ENCODE results near the gene NAALADL1. TPM values are rescaled to one million over a fixed set of nuclear protein-coding genes. Genes with fewer than 3 reads are reported as not detected.

The NAALADL1 gene
- total and polyA plus RNA-seq, 2 donors = 5.1 to 9.0 TPM

- peak within 1 kb of the TSS; percentile 87 to 89 for H3K27ac ChIP-seq (ENCODE audit: low read depth in 1 of 2, low read length in 1 of 2)
- under 1% methylated on average over 52 of the region's 52 CpGs for WGBS
- peaks cover 11 to 18% of the 10 kb centered on the region in 2 donors for H3K36me3 ChIP-seq (ENCODE audit: control insufficient read depth in 2 of 2, insufficient read depth in 2 of 2, low read length in 1 of 2)
- H3K27me3 ChIP-seq (ENCODE audit: control insufficient read depth in 2 of 2, insufficient read depth in 1 of 2, low read length in 1 of 2) = no peaks in the 10 kb centered on the region
- DNase-seq (ENCODE audit: low read depth in 6 of 9, low spot score in 9 of 9) = peak; percentile 75 to 95 (median 87)
- H3K9me3 ChIP-seq (ENCODE audit: control insufficient read depth in 2 of 2, insufficient read depth in 1 of 2, low read length in 1 of 2) = no peaks in the 10 kb centered on the region
- H3K4me3 ChIP-seq (ENCODE audit: low read length in 2 of 2) = peak within 1 kb of the TSS; percentile 82 to 87
- H3K4me1 ChIP-seq (ENCODE audit: control insufficient read depth in 2 of 2, insufficient read depth in 2 of 2, low read length in 2 of 2) = peaks cover 7 to 18% of the 10 kb centered on the region in 2 donors
These were observed 37.8 kb upstream of the NAALADL1 start, which contains the start of gene VPS51 for GRCh38 chr11:65095974-65096806. VPS51 (plus strand) TSS chr11:65096214; CDS start chr11:65096251, 37 bp downstream.

- no peak overlapping the region for H3K4me3 ChIP-seq (ENCODE audit: low read length in 2 of 2)
- no peaks in the 10 kb centered on the region for H3K27me3 ChIP-seq (ENCODE audit: control insufficient read depth in 2 of 2, insufficient read depth in 1 of 2, low read length in 1 of 2)
- H3K9me3 ChIP-seq (ENCODE audit: control insufficient read depth in 2 of 2, insufficient read depth in 1 of 2, low read length in 1 of 2) = no peaks in the 10 kb centered on the region
- WGBS = 87% methylated on average over 22 of the region's 22 CpGs
- H3K4me1 ChIP-seq (ENCODE audit: control insufficient read depth in 2 of 2, insufficient read depth in 2 of 2, low read length in 2 of 2) = peaks cover 7 to 18% of the 10 kb centered on the region in 2 donors
- H3K36me3 ChIP-seq (ENCODE audit: control insufficient read depth in 2 of 2, insufficient read depth in 2 of 2, low read length in 1 of 2) = peaks cover 11 to 15% of the 10 kb centered on the region in 2 donors
- no peak overlapping the region for H3K27ac ChIP-seq (ENCODE audit: low read depth in 1 of 2, low read length in 1 of 2)
- no peak for DNase-seq (ENCODE audit: low read depth in 6 of 9, low spot score in 9 of 9)
These were observed 37.1 kb upstream of the NAALADL1 start for GRCh38 chr11:65095427-65095826.

GRCh38 chr11:65090628-65091027, 32.3 kb upstream of the NAALADL1 start:
- no peak overlapping the region for H3K4me3 ChIP-seq (ENCODE audit: low read length in 2 of 2)
- H3K27me3 ChIP-seq (ENCODE audit: control insufficient read depth in 2 of 2, insufficient read depth in 1 of 2, low read length in 1 of 2) = no peaks in the 10 kb centered on the region
- peaks cover 0 to 2% of the 10 kb centered on the region in 2 donors for H3K4me1 ChIP-seq (ENCODE audit: control insufficient read depth in 2 of 2, insufficient read depth in 2 of 2, low read length in 2 of 2)
- H3K36me3 ChIP-seq (ENCODE audit: control insufficient read depth in 2 of 2, insufficient read depth in 2 of 2, low read length in 1 of 2) = peaks cover 37 to 38% of the 10 kb centered on the region in 2 donors
- no peak for DNase-seq (ENCODE audit: low read depth in 6 of 9, low spot score in 9 of 9)
- H3K27ac ChIP-seq (ENCODE audit: low read depth in 1 of 2, low read length in 1 of 2) = no peak overlapping the region
- 97% methylated on average over 4 of the region's 4 CpGs for WGBS
- H3K9me3 ChIP-seq (ENCODE audit: control insufficient read depth in 2 of 2, insufficient read depth in 1 of 2, low read length in 1 of 2) = peaks cover 0 to 2% of the 10 kb centered on the region in 2 donors

DNA sequence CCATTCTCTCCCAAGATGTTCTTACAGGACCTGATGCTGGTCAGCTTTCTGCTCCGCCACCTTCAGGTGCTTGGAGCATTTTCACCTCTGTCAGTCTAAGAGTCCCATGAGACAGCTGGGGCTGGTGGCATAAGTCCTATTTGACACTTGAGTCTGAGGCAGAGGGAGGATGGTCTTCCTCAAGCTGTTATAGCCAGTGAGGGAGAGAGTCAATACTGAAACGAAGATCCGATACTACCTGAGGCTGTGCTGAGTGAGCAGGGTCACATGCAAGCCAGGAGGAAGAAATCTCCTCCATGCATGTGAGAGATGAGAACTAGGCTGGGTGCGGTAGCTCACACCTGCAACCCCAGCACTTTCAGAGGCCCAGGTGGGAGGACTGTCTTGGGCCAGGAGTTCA, 31.3 kb upstream of the NAALADL1 start:
- H3K27ac ChIP-seq (ENCODE audit: low read depth in 1 of 2, low read length in 1 of 2) = no peak overlapping the region
- H3K27me3 ChIP-seq (ENCODE audit: control insufficient read depth in 2 of 2, insufficient read depth in 1 of 2, low read length in 1 of 2) = no peaks in the 10 kb centered on the region
- WGBS = 95% methylated on average over 4 of the region's 4 CpGs
- H3K4me1 ChIP-seq (ENCODE audit: control insufficient read depth in 2 of 2, insufficient read depth in 2 of 2, low read length in 2 of 2) = peaks cover 5 to 9% of the 10 kb centered on the region in 2 donors
- H3K36me3 ChIP-seq (ENCODE audit: control insufficient read depth in 2 of 2, insufficient read depth in 2 of 2, low read length in 1 of 2) = peaks cover 42% of the 10 kb centered on the region in 2 donors
- H3K4me3 ChIP-seq (ENCODE audit: low read length in 2 of 2) = no peak overlapping the region
- no peak for DNase-seq (ENCODE audit: low read depth in 6 of 9, low spot score in 9 of 9)
- H3K9me3 ChIP-seq (ENCODE audit: control insufficient read depth in 2 of 2, insufficient read depth in 1 of 2, low read length in 1 of 2) = peaks cover 0 to 2% of the 10 kb centered on the region in 2 donors

- 98% methylated on average over 15 of the region's 15 CpGs for WGBS
- Histone ChIP-seq H3K9me3 (ENCODE audit: control insufficient read depth in 2 of 2, insufficient read depth in 1 of 2, low read length in 1 of 2) (peaks cover 0 to 2% of the 10 kb centered on the region in 2 donors), H3K27ac (ENCODE audit: low read depth in 1 of 2, low read length in 1 of 2) (no peak overlapping the region), H3K4me3 (ENCODE audit: low read length in 2 of 2) (no peak overlapping the region), H3K36me3 (ENCODE audit: control insufficient read depth in 2 of 2, insufficient read depth in 2 of 2, low read length in 1 of 2) (peaks cover 42 to 44% of the 10 kb centered on the region in 2 donors), H3K4me1 (ENCODE audit: control insufficient read depth in 2 of 2, insufficient read depth in 2 of 2, low read length in 2 of 2) (peaks cover 14 to 20% of the 10 kb centered on the region in 2 donors), H3K27me3 (ENCODE audit: control insufficient read depth in 2 of 2, insufficient read depth in 1 of 2, low read length in 1 of 2) (no peaks in the 10 kb centered on the region)
- no peak for DNase-seq (ENCODE audit: low read depth in 6 of 9, low spot score in 9 of 9)
These were observed 29.5 kb upstream of the NAALADL1 start for GRCh38 chr11:65087827-65088226.

GRCh38 chr11:65087216-65087615, 28.9 kb upstream of the NAALADL1 start:
- 97% methylated on average over 11 of the region's 11 CpGs for WGBS
- Histone ChIP-seq H3K27me3 (ENCODE audit: control insufficient read depth in 2 of 2, insufficient read depth in 1 of 2, low read length in 1 of 2) (no peaks in the 10 kb centered on the region), H3K4me1 (ENCODE audit: control insufficient read depth in 2 of 2, insufficient read depth in 2 of 2, low read length in 2 of 2) (peaks cover 14 to 26% of the 10 kb centered on the region in 2 donors), H3K4me3 (ENCODE audit: low read length in 2 of 2) (no peak overlapping the region), H3K36me3 (ENCODE audit: control insufficient read depth in 2 of 2, insufficient read depth in 2 of 2, low read length in 1 of 2) (peaks cover 42 to 46% of the 10 kb centered on the region in 2 donors), H3K9me3 (ENCODE audit: control insufficient read depth in 2 of 2, insufficient read depth in 1 of 2, low read length in 1 of 2) (peaks cover 0 to 2% of the 10 kb centered on the region in 2 donors), H3K27ac (ENCODE audit: low read depth in 1 of 2, low read length in 1 of 2) (no peak overlapping the region)
- DNase-seq (ENCODE audit: low read depth in 6 of 9, low spot score in 9 of 9) = no peak

DNA sequence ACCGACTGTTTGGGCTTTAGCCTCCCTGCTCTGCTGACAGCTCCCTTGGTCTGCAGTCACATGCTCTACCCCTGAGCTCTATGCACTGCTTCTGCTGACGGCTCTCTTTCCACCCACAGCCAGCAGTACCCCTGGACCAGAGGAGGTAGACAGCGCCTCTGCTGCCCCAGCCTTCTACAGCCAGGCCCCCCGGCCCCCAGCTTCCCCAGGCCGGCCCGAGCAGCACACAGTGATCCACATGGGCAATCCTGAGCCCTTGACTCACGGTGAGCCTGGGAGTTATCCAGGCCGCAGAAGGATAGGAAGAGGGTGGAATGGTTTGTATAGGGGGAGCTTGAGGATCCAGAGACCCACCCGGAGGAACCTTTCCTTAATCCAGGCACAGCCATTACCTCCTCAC, 28.5 kb upstream of the NAALADL1 start:
- no peak overlapping the region for H3K27ac ChIP-seq (ENCODE audit: low read depth in 1 of 2, low read length in 1 of 2)
- H3K36me3 ChIP-seq (ENCODE audit: control insufficient read depth in 2 of 2, insufficient read depth in 2 of 2, low read length in 1 of 2) = peaks cover 42 to 50% of the 10 kb centered on the region in 2 donors
- WGBS = 98% methylated on average over 9 of the region's 9 CpGs
- H3K9me3 ChIP-seq (ENCODE audit: control insufficient read depth in 2 of 2, insufficient read depth in 1 of 2, low read length in 1 of 2) = peaks cover 0 to 2% of the 10 kb centered on the region in 2 donors
- no peak overlapping the region for H3K4me3 ChIP-seq (ENCODE audit: low read length in 2 of 2)
- no peaks in the 10 kb centered on the region for H3K27me3 ChIP-seq (ENCODE audit: control insufficient read depth in 2 of 2, insufficient read depth in 1 of 2, low read length in 1 of 2)
- peaks cover 14 to 30% of the 10 kb centered on the region in 2 donors for H3K4me1 ChIP-seq (ENCODE audit: control insufficient read depth in 2 of 2, insufficient read depth in 2 of 2, low read length in 2 of 2)
- DNase-seq (ENCODE audit: low read depth in 6 of 9, low spot score in 9 of 9) = no peak

DNA sequence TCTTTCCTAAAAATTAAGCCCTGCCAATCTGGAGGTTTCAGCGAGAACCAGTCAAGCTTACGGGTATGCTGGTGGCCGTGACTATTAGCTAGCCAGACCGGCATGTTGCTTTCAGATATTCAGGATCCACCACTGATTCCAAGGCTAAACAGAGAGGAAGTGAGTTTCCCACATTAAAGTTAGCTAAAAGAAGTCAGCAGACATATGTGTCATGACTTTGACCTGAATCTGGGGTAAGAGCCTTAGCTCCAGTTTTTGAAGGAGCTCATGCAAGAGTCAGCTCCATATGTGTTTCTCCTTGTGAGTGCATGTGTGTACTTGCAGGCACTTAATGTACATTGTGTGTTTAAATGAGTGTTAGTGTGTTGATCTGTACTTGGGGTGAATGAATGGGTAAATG, 27.1 kb upstream of the NAALADL1 start:
- Histone ChIP-seq H3K4me1 (ENCODE audit: control insufficient read depth in 2 of 2, insufficient read depth in 2 of 2, low read length in 2 of 2) (peaks cover 14 to 31% of the 10 kb centered on the region in 2 donors), H3K27me3 (ENCODE audit: control insufficient read depth in 2 of 2, insufficient read depth in 1 of 2, low read length in 1 of 2) (no peaks in the 10 kb centered on the region), H3K4me3 (ENCODE audit: low read length in 2 of 2) (no peak overlapping the region), H3K9me3 (ENCODE audit: control insufficient read depth in 2 of 2, insufficient read depth in 1 of 2, low read length in 1 of 2) (peaks cover 0 to 2% of the 10 kb centered on the region in 2 donors), H3K27ac (ENCODE audit: low read depth in 1 of 2, low read length in 1 of 2) (no peak overlapping the region), H3K36me3 (ENCODE audit: control insufficient read depth in 2 of 2, insufficient read depth in 2 of 2, low read length in 1 of 2) (peaks cover 46 to 58% of the 10 kb centered on the region in 2 donors)
- WGBS = 96% methylated on average over 4 of the region's 4 CpGs
- DNase-seq (ENCODE audit: low read depth in 6 of 9, low spot score in 9 of 9) = no peak

DNA sequence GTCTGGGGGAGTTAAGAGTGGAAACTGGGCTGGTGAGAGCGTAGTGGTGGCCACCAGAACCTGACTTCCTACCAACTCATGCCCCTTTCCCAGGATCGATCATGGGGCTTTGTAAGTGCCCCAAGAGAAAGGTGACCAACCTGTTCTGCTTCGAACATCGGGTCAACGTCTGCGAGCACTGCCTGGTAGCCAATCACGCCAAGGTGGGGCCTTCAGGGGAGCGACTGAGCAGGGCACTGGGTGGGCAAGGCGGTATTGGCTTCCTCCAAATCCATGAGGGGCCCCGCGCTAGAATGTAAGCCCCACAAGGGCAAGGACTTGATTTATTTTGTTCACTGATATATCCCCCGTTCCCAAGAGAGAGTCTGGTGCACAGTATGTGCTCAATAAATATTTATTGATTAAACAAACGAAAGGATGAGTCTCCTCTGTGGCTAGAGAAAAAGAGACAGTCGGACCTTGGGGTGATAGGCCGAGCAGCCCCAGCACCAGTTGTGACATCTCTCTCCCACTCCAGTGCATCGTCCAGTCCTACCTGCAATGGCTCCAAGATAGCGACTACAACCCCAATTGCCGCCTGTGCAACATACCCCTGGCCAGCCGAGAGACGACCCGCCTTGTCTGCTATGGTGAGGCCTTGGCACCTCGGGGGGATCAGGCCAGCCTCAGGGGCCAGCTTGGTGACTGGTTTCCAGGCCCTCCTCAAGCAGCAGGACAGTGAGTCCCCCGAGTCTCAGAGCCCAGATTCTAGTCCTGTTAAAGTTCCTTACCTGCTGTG, 26.4 kb upstream of the NAALADL1 start:
- Histone ChIP-seq H3K9me3 (ENCODE audit: control insufficient read depth in 2 of 2, insufficient read depth in 1 of 2, low read length in 1 of 2) (peaks cover 0 to 2% of the 10 kb centered on the region in 2 donors), H3K27ac (ENCODE audit: low read depth in 1 of 2, low read length in 1 of 2) (peak overlapping the region; percentile 86 to 94), H3K4me1 (ENCODE audit: control insufficient read depth in 2 of 2, insufficient read depth in 2 of 2, low read length in 2 of 2) (peaks cover 14 to 31% of the 10 kb centered on the region in 2 donors), H3K36me3 (ENCODE audit: control insufficient read depth in 2 of 2, insufficient read depth in 2 of 2, low read length in 1 of 2) (peaks cover 46 to 62% of the 10 kb centered on the region in 2 donors), H3K4me3 (ENCODE audit: low read length in 2 of 2) (peak overlapping the region; percentile 73 to 98), H3K27me3 (ENCODE audit: control insufficient read depth in 2 of 2, insufficient read depth in 1 of 2, low read length in 1 of 2) (no peaks in the 10 kb centered on the region)
- DNase-seq (ENCODE audit: low read depth in 6 of 9, low spot score in 9 of 9) = no peak
- 57% methylated on average over 23 of the region's 23 CpGs for WGBS
